Right cardiac atrium (tissue), 5 donors: ENCODE measurements around the gene THBS2. TPM values are rescaled to one million over a fixed set of nuclear protein-coding genes. Genes with fewer than 3 reads are reported as not detected.
"Not testable (repeated sequence)": the region's sequence is repeated elsewhere in the genome, so short reads cannot be mapped to it uniquely, and the experiment has no call there.

ENCODE experiments used
- ATAC-seq, 2 donors: fragments of 200-7000 bp; cut with Tn5 transposase; one replicate each; pipeline versions ENCODE4 v1.8.0 to v1.9.1; 2020; ENCODE audit warnings: moderate library complexity in 2 of 2, mild to moderate bottlenecking in 1 of 2
- DNase-seq, 3 donors: peaks; one replicate each; pipeline ENCODE4 v3.0.0-alpha.2; 2020
- H3K27ac ChIP-seq: one replicate; pipeline ENCODE4 v1.5.1; 2013; ENCODE audit warnings: mild to moderate bottlenecking, low read length, control low read depth, moderate library complexity
- H3K27me3 ChIP-seq: one replicate; pipeline ENCODE4 v1.6.1; 2013; ENCODE audit not compliant: control insufficient read depth, insufficient read depth
- H3K4me1 ChIP-seq: one replicate; pipeline ENCODE4 v1.6.1; 2013; ENCODE audit warnings: low read length; ENCODE audit not compliant: control insufficient read depth, insufficient read depth
- H3K4me3 ChIP-seq: one replicate; pipeline ENCODE4 v1.5.1; 2013; ENCODE audit warnings: low read length, control low read depth
- H3K9me3 ChIP-seq: one replicate; pipeline ENCODE4 v1.6.1; 2013; ENCODE audit warnings: low read length; ENCODE audit not compliant: control insufficient read depth
- WGBS: extraction: QIAGEN DNeasy Blood & Tissue Kit; methylation state at CpG from one replicate; pipeline ENCODE4 v1.1.7; 2013; 5-methylcytosine and 5-hydroxymethylcytosine counted together
- intact Hi-C, 4 donors: fragments of 100-400 bp; cut with DNase I; formaldehyde crosslinking; loops; one replicate each; pipeline versions ENCODE4 v1.11.0 to v1.14.0; 2022 to 2023
- polyA plus RNA-seq: library from polyadenylated mRNA; stranded (reverse); fragments of 200-250 nt; gene quantifications from one replicate; pipeline ENCODE4 v1.2.3, GENCODE V29; 2013
- total RNA-seq, 4 donors: library from RNA; stranded (reverse); fragmentation: NEBNext Ultra II Directional; extraction: Animal tissue kit (Norgen Biotek cat#: 25700); gene quantifications; one replicate each; pipeline ENCODE4 v1.2.1, GENCODE V29; 2021
- donor health status: healthy with polysubstance abuse.
- donor health status: DM: no; HTN: yes; CAD: no.
- donor health status: DM: no; HTN: no; CAD: no.
- donor health status: DM: no; HTN: yes; CAD: no; lungs with severe emphysema.
- donor health status: DM: yes; HTN: yes; CAD: no.

THBS2 gene
- total and polyA plus RNA-seq, 5 donors: 8.7 to 38.8 (median 20.6) TPM

GRCh38 chr6:169271877-169272216, 18.2 kb upstream of the THBS2 start:
- no peak for DNase-seq
- no peaks in the 10 kb centered on the region for H3K27me3 ChIP-seq
- no peaks in the 10 kb centered on the region for H3K4me1 ChIP-seq
- 55% methylated on average over 1 of the region's 1 CpG for WGBS
- H3K27ac ChIP-seq: no peak overlapping the region
- ATAC-seq: no peak
- no peak overlapping the region for H3K4me3 ChIP-seq
- intact Hi-C loops: no loop called here
- H3K9me3 ChIP-seq: no peaks in the 10 kb centered on the region

- Histone ChIP-seq H3K4me3 (no peak overlapping the region), H3K9me3 (no peaks in the 10 kb centered on the region), H3K4me1 (no peaks in the 10 kb centered on the region), H3K27ac (no peak overlapping the region), H3K27me3 (no peaks in the 10 kb centered on the region)
- intact Hi-C loops: no loop called here
- no peak for ATAC-seq
- 57% methylated on average over 10 of the region's 10 CpGs for WGBS
- no peak for DNase-seq
Observed at GRCh38 chr6:169271158-169271876, 17.7 kb upstream of the THBS2 start.

GRCh38 chr6:169270077-169270380, 16.4 kb upstream of the THBS2 start:
- ATAC-seq, intact Hi-C loops: not testable (repeated sequence)

GRCh38 chr6:169269180-169270076, 15.8 kb upstream of the THBS2 start:
- Histone ChIP-seq H3K9me3 (no peaks in the 10 kb centered on the region), H3K27me3 (no peaks in the 10 kb centered on the region), H3K4me1 (no peaks in the 10 kb centered on the region), H3K27ac (peak overlapping the region; percentile 70), H3K4me3 (no peak overlapping the region)
- DNase-seq (peak; percentile 71 to 88 (median 78)), ATAC-seq (peak; percentile 85 to 94)
- 61% methylated on average over 9 of the region's 9 CpGs for WGBS
- intact Hi-C loops: no loop called here

More at GRCh38 chr6:169270077-169270380, 16.4 kb upstream of the THBS2 start:
- not testable (repeated sequence) for H3K9me3 ChIP-seq, DNase-seq, H3K4me1 ChIP-seq, H3K4me3 ChIP-seq, H3K27me3 ChIP-seq, H3K27ac ChIP-seq

- Histone ChIP-seq H3K4me1 (no peaks in the 10 kb centered on the region), H3K27me3 (no peaks in the 10 kb centered on the region), H3K4me3 (no peak overlapping the region), H3K27ac (peak overlapping the region; percentile 46), H3K9me3 (no peaks in the 10 kb centered on the region)
- no peak for DNase-seq
- intact Hi-C loops: no loop called here
- ATAC-seq: no peak
- 83% methylated on average over 1 of the region's 1 CpG for WGBS
Observed at GRCh38 chr6:169268276-169268675, 14.6 kb upstream of the THBS2 start.

- DNase-seq: no peak
- no peaks in the 10 kb centered on the region for H3K27me3 ChIP-seq
- H3K27ac ChIP-seq: no peak overlapping the region
- no peaks in the 10 kb centered on the region for H3K9me3 ChIP-seq
- no peaks in the 10 kb centered on the region for H3K4me1 ChIP-seq
- intact Hi-C loops: no loop called here
- ATAC-seq: peak in 1 of 2 donors; percentile 19
- 81% methylated on average over 15 of the region's 15 CpGs for WGBS
- no peak overlapping the region for H3K4me3 ChIP-seq
Observed at GRCh38 chr6:169266746-169267591, 13.3 kb upstream of the THBS2 start.

GRCh38 chr6:169266261-169266660, 12.6 kb upstream of the THBS2 start:
- ATAC-seq (no peak), DNase-seq (no peak)
- Histone ChIP-seq H3K27me3 (no peaks in the 10 kb centered on the region), H3K27ac (no peak overlapping the region), H3K9me3 (no peaks in the 10 kb centered on the region), H3K4me3 (no peak overlapping the region), H3K4me1 (no peaks in the 10 kb centered on the region)
- intact Hi-C loops: no loop called here
- WGBS: 87% methylated on average over 5 of the region's 5 CpGs

- no peak for ATAC-seq
- Histone ChIP-seq H3K9me3 (no peaks in the 10 kb centered on the region), H3K27ac (no peak overlapping the region), H3K4me3 (no peak overlapping the region), H3K4me1 (no peaks in the 10 kb centered on the region), H3K27me3 (no peaks in the 10 kb centered on the region)
- intact Hi-C loops: no loop called here
- 82% methylated on average over 12 of the region's 12 CpGs for WGBS
- DNase-seq: no peak
Observed at GRCh38 chr6:169265486-169266131, 12.0 kb upstream of the THBS2 start.

GRCh38 chr6:169263836-169264608, 10.4 kb upstream of the THBS2 start:
- H3K4me1 ChIP-seq: no peaks in the 10 kb centered on the region
- H3K9me3 ChIP-seq: no peaks in the 10 kb centered on the region
- intact Hi-C loops: no loop called here
- WGBS: 78% methylated on average over 21 of the region's 21 CpGs
- H3K27ac ChIP-seq: no peak overlapping the region
- ATAC-seq: peak; percentile 44 to 49
- DNase-seq: peak; percentile 56 to 84 (median 78)
- no peak overlapping the region for H3K4me3 ChIP-seq
- H3K27me3 ChIP-seq: no peaks in the 10 kb centered on the region

GRCh38 chr6:169263374-169263773, 9.7 kb upstream of the THBS2 start:
- Histone ChIP-seq H3K27ac (no peak overlapping the region), H3K4me3 (no peak overlapping the region), H3K27me3 (no peaks in the 10 kb centered on the region), H3K9me3 (no peaks in the 10 kb centered on the region), H3K4me1 (no peaks in the 10 kb centered on the region)
- intact Hi-C loops: no loop called here
- 54% methylated on average over 3 of the region's 3 CpGs for WGBS
- no peak for DNase-seq
- no peak for ATAC-seq
